Left cardiac atrium (tissue), 4 donors: ENCODE measurements around the gene GAB3. TPM values are rescaled to one million over a fixed set of nuclear protein-coding genes. Genes with fewer than 3 reads are reported as not detected.

ENCODE experiments used
- ATAC-seq, 2 donors: fragments of 200-7000 bp; cut with Tn5 transposase; one replicate each; pipeline ENCODE4 v1.9.1; 2020; ENCODE audit warnings: mild to moderate bottlenecking in 2 of 2, moderate library complexity in 2 of 2
- DNase-seq: peaks from one replicate; pipeline ENCODE4 v3.0.0-alpha.2; 2020
- intact Hi-C, 2 donors: fragments of 100-400 bp; cut with DNase I; formaldehyde crosslinking; loops; one replicate each; pipeline versions ENCODE4 v1.14.1 to v1.15.1; 2022 to 2023
- total RNA-seq, 2 donors: library from RNA; stranded (reverse); fragmentation: NEBNext Ultra II Directional; extraction: Animal tissue kit (Norgen Biotek cat#: 25700); gene quantifications; one replicate each; pipeline ENCODE4 v1.2.1, GENCODE V29; 2021
- donor health status: DM: no; HTN: yes; CAD: no.
- donor health status: DM: no; HTN: yes; CAD: no; lungs with severe emphysema.
- donor health status: DM: yes; HTN: yes; CAD: no.
- donor health status: Dilated cardiomyopathy.

Gene GAB3
- total RNA-seq, 2 donors from 2014 or later, result 10.2 to 18.1 TPM

DNA sequence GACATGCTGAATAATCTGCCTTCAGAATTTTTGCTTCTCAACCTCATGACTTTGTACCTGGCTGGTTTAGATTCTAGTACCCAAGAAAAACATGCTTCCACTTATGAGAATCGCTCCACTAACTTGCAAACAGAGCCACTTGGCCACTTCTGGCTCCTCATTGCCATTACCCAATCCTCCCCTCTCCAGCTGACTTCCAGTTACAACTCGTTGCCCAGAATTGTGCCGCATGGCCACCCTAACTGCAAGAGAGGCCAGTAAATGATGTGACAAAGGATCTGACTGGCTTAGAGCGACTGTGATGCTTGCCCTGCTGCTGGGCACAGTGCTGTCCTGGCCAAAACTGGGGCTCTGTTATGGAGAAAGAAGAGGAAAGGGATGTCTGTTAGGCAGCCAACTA is 7.8 kb upstream of the GAB3 start:
- intact Hi-C loops, result no loop called here
- ATAC-seq (no peak), DNase-seq (no peak)

DNA sequence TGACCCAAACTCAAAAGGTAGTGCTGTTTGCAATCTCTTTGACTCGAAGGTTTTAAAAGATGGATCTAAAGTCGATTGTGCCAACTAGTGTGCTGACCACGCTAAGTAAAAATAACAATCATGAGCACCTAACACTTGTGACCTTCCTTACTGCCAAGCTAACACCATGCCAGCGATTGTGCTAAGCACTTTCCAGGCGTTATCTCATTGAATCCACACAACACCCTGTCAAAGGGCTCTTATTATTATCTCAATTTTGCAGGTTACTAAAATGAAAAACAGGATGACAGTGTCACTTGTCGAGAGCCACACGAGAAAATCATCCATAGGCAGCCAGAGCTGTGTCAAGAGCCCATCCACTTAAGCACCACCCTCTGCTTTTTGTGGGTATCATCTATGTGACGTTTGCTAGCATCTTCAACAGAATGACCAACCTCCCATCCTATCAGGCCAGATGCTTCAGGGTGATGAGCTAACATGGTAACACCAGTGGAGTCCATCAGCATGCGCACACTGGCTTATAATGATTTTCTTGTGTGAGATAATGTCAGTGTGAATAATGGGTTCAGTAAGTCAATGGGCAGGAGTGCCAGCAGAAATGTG is 893 bp upstream of the GAB3 start:
- peak; percentile 66 to 79 for ATAC-seq
- intact Hi-C loops, result loop anchor here in 1 of 2 donors (2.0 kb wide), 1 partner anchor 23 kb away; no protein-coding TSS in a partner anchor

DNA sequence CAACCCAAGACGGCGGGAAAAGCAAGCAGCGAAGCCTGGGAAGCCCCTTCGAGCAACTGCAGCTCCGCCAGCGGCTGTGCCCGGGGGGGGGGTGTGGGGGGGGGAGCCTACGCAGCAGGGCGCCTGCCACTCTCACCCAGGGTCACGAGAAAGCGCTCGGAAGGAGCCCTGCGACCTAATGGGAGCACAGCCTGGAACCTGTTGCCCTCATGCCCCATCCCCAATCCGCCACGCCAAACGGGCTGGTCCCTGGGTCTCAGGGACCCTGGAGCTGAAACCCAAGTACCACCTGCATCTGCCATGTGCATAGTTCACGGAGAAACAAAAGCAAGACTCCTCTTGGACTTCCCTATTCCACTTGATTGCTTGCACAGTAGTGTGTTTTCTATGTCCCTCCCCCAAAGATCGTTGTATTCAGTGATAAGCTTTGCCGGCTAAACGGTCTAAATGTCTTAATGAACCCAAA is 359 bp upstream of the GAB3 start:
- DNase-seq (no peak), ATAC-seq (peak; percentile 10 to 17)
- intact Hi-C loops, result loop anchor here in 1 of 2 donors (2.0 kb wide), 1 partner anchor 22 kb away; no protein-coding TSS in a partner anchor

More for the DNA sequence above, 893 bp upstream of the GAB3 start:
- DNase-seq, result no peak

DNA sequence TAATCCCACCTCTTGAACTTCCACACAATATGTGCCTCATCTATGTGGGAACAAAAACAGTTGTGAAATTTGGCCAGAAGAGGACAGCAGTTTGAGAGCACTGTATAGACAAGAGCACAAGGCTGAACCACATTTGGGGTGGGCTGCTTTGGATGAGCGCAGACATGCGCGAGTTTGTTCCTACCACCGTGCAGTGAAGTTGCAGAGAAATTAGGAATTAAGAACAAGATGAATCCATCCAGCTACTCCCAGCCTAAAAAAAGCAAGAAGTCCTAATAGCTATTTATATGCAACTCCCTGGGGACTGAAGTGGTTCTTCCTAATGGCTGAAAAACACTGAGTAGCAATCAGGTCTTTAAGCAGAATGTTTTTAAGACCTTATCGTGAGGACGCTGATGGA is 1.0 kb downstream of the GAB3 start:
- ATAC-seq, result peak; percentile 6 to 11
- intact Hi-C loops, result loop anchor here in 1 of 2 donors (2.0 kb wide), 1 partner anchor 21 kb away; no protein-coding TSS in a partner anchor

DNA sequence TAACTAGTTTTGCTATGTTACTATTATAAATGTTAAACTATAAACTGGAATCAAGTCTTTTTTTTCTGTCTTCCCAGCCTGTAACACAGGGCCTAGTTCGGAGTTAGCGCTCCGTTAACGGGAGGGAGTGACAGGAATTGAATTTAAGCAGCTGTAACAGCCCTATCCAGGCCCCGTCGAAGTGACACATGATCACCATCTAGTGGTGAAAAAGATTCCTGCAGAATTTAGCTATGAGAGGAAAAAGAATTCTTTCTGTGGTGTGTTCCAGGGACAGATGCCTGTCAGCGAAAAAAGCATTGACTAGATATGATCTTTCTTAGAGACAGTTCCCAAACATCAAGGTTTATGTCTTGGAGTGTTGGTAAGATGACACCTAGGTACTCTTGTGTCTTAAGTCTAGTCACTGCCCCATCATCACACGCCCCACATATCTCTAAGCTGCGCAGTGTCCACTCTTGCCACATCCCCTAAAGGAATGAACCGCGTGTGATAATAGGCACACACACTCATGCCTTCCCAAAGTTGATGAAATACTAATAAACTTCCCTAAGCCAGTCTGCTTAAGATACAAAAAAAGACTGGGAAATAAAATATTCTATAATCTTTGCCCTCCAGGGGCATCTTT is 2.1 kb downstream of the GAB3 start:
- ATAC-seq, result peak; percentile 49 to 63
- intact Hi-C loops, result no loop called here
- DNase-seq, result peak; percentile 33

More for the DNA sequence above, 1.0 kb downstream of the GAB3 start:
- DNase-seq, result no peak

DNA sequence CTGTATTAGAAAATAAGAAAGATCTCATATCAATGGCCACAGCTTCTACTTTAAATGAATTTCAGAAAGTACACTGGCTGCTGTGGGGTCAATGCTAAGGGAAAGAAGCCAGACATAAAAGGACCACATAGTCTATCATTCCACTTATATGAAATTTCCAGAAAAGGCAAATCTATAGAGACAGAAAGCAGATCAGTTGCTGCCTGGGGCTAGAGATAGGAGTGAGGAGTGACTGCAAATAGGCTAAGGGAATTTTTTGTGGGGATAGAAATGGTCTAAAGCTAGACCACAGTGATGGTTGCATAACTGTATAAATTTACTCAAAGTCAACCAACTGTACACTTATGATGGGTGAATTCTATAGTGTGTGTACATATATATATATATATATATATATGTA is 8.3 kb downstream of the GAB3 start:
- intact Hi-C loops, result no loop called here
- DNase-seq (no peak), ATAC-seq (no peak)

DNA sequence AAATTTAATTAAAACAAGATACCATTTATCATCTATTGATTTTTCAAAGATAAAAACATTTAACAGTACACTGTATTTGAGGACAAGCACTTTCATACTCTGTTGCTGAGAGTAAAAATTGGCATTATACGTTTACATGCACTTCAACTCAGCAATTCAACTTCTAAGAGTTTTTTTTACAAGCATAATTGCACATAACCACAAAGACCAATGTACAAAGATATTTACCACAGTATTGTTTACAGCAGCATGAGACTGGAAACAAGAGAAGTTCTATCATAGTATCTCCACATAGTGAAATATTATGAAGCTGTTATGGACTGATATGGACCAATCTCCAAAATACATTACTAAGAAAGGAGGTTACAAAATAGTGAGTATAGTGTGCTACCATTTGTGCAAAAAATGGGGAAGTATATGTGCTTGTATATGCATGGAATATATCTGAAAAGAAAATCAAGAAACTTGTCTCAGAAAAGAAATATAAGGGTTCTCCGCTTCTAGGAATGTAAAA is 10.9 kb downstream of the GAB3 start:
- DNase-seq (no peak), ATAC-seq (no peak)
- intact Hi-C loops, result no loop called here

DNA sequence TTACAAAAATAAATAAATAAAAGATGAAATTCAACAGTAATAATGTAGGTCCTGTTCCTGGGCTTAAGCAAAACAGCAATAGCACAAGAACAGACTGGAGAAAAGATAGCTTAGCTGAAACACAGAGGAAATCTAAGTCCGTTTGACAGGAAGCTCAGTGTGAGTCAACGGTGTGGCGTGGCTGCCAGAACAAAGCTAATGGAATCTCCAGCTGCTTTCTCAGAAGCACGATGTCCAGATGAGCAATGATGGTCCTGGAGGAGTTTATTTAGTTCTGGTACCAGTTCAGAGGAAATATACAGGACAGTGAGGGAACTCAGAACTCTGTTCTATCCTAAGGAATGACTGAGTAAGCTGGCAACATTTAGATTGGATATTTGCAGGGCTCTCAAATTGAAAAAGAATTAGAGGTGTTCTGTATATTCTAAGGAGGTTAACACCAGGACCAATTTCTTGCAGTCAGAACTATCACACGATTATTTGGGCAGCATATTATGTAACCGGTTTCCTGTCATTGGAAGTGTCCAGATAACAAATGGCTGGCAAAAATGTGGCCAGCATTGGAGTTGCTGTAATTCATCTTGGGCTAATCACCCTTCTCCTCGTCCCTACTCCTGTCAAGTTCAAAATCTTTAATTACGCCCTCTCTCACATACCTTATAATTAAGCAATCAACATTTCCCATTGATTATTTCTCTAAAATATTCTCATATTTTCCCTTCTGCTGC is 12.7 kb downstream of the GAB3 start:
- intact Hi-C loops, result no loop called here
- peak; percentile 71 for DNase-seq
- peak; percentile 67 to 81 for ATAC-seq

DNA sequence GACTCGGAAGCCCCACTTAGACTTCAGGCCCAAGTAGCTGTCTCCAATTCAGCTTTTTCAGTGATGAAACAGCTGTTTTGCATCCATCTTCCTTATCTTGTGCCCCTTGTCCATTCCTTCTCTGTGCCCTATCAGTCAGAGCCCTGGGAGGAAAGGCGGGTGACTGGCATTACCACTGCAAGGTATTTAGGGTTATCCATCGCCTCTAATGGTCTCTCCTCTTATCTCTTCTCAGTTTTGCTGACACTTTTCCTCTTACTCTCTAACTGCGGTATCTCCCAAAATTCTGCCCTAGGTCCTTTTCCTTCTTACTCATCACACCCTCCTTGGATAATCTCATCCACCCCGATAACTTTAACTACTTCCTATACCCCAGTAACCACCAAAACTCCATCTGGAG is 13.7 kb downstream of the GAB3 start:
- ATAC-seq, result no peak
- DNase-seq, result no peak
- intact Hi-C loops, result no loop called here

DNA sequence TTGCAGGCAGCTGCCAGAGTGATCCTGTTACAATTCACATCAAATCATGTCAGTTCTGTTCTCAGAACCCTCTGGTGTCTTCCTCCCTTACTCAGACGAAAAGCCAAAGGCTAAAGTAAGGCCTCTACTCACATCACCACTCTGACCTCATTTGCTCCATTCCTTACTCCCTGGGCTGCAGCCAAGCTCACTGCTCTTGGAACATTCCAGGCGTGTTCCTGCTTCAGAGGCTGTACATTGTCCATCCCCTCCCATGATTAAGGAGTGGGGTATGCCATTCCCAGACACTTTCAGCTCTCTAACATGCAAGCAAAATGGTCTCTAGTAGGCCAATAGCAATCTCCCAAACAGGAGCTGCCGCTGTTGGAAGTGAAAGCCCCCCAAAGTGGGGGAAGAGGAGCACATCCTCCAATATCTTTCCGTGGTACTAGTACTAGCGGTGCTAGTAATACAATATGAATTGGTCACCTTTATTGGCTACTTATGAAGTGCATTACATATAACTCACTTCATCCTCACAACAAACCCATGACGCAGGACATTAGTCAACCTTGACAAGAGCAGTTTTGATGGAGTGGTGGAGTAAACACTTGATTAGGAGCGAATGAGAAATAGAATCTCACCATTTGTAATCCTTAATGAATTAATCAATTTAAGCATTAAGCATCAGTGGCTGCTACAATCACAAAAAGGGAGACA is 15.0 kb downstream of the GAB3 start:
- ATAC-seq, result peak; percentile 42 to 81
- peak; percentile 81 for DNase-seq
- intact Hi-C loops, result no loop called here

DNA sequence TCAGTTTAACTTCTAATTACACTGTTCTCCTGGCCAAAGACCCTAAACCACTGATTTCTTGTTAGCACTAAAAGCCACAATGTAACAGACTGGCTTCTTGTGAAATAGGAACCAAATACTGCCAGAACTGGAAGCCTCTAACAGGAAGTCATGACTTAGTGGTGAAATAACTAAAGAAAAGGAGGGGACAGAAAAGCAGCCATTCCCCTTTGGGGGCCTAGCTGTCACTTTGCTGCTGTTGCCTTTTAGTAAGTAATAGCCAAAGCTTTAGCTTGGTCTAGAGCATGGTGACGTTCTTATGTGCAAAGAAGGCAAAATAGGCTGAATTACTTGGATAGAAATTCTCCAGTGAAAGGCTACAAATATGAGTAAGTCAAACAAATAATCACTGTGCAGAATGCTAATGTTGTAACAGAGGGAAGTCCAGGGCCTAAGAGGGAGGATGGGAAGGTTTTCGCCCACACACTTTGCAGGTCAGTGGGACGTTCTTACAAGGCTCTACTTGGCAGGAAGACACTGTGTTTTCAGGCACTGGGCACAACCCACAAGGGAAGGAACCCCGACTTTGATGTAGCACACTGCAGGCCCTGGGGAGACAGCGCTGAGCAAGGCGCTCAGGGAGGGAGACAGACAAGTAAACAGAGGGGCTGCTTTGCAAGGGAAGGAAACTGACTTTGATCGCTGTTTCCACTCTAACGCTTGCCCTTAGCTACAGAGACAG is 16.7 kb downstream of the GAB3 start:
- ATAC-seq (peak; percentile 25 to 59), DNase-seq (peak; percentile 35)
- intact Hi-C loops, result no loop called here

DNA sequence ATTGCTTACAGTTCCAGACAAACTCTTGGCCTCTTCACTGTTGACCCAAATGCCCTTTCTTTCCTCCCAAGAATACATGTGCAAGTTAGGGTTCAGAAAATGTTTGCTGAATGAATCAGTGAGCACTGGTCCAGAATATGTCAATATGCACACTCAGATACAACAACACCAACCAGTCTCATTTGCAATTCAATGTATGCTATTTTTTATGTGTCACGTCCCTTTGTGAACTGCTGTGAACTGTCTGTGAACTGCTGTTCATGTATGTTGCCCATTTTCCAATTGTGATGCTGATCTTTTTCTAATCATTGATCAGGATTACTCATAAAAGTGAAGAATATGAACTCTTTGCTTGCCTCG is 17.8 kb downstream of the GAB3 start:
- DNase-seq (no peak), ATAC-seq (no peak)
- intact Hi-C loops, result no loop called here

DNA sequence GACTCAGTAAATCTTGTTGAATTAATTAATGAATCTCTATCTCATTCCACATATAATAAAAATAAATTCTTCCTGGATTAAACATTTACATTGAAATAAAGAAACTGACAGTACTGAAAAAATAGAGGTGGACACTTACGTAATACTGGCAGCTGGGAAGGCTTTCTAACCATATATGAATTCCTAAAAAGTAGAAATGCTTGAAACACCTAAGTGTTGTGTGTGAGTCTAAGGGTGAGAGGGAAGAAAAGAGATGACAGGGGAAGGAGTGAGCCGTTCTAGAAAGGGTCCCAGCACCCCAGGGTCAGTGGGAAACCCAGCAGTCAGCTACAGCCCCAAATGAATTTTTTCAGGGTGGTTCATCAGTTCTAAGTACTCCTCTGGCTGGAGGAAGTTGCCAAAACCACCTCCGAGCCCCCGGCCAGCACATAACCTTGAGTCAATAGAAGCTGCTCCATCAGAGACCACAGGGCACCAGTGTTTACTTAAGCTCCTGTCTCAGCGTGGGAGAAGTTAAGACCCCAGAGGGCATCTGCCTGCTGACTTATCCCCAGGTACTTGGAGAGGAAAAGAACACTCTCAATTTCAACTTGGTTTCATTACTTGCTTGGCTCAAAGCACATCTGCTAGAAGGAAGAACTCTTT is 18.3 kb downstream of the GAB3 start:
- ATAC-seq, result no peak
- intact Hi-C loops, result no loop called here
- DNase-seq, result no peak

DNA sequence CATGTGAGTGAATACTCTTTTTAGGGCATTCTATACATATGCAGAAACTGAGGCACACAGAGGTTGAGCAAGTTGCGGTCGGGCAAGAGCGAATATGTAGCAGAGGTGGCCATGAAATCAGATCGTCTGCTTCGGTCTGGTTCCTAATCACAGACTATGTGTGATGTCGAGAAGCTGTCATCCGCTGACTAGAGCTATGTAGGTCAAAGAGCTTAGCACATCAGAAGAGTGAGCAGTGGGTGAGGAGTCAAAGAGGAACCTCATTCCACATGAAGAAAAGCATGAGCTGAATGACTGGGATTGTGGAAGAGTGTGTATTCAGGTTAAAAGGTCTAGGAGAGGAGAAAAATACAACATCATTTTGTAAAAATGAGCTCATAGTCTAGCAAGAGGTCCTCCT is 19.0 kb downstream of the GAB3 start:
- no peak for DNase-seq
- ATAC-seq, result peak; percentile 52 to 64
- intact Hi-C loops, result no loop called here

DNA sequence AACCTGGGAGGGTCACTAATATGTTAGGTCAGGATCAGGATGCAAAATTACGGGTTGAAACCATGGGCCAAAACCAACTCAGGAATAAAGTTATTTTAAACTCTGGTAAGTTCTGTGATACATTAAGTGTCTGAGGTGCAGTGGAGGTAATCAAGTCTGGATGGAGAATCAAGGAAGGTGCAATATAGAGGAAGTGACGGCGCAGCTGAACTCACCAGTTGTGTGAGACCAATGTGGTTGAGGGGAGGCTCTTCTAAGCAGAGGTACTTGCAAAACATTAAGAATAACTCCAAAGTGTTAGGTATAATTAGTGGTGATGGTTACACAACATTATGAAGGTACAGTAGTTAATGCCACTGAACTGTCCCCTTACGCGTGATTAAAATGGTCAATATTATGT is 19.7 kb downstream of the GAB3 start:
- DNase-seq, result no peak
- ATAC-seq, result no peak
- intact Hi-C loops, result no loop called here

DNA sequence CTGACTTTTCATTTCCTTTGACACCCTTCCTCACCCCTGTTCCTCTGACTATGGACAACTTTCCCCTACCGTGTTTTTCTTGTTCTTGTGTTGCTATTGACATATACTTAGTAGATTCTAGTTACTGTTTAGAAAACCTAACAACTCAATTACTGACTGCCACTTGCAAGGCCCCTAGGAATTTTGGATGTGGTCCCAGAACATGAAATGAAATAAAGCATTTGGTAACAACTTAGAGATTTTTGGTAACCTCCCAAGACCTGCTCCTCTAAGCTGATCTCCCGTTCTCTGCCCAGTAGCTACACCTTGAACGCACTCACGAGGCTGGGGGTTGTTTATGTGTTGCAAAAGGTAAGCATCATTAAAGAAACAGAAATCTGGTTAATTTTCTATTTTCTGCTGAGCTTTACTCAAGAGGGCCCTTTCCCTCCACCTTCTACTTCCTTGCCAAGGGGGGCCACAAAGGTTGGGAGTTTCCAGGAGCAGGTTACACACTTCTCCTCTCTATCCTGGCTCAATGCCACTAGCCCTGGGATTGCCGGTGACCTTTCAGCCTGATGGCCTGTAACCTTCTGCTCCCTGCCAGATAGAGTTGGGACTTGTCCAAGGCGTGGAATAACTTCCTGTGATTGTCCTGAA is 20.5 kb downstream of the GAB3 start:
- peak; percentile 58 for DNase-seq
- peak; percentile 13 to 32 for ATAC-seq
- intact Hi-C loops, result no loop called here

DNA sequence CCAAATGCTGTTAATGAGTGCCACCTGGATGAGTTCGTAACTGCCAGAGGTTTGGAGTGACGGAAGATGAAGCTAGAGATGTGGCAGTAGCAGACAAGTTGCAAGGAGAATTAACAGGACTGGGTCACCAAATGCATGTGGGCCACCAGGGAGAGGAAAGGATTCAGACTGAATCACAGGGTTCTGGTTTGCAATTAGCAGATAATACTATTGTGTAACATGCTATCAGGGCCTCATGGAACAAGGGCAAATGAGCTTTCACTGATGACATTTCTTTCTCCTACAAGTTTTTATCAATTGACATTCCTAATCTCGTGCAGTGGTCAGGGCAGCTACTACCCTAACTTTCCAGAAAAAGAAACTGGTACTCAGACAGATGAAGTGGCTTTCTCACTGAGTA is 21.4 kb downstream of the GAB3 start:
- intact Hi-C loops, result loop anchor here in 1 of 2 donors (2.0 kb wide), 1 partner anchor 21 kb away; the partner anchor contains the start of gene GAB3
- DNase-seq (no peak), ATAC-seq (peak; percentile 1 to 27)
